Ovary (tissue), 9 donors: ENCODE results near the gene LTK. TPM values are rescaled to one million over a fixed set of nuclear protein-coding genes. Genes with fewer than 3 reads are reported as not detected.
A peak's percentile ranks its signal among the peaks of the same experiment; 100 is the strongest.

Experiments used
- DNase-seq, 5 donors: peaks; one replicate each; pipeline ENCODE4 v3.0.0-alpha.2; 2019 to 2020
- H3K27ac ChIP-seq, 2 donors: fragments of 200-600 bp; one replicate each; pipeline versions ENCODE4 v1.5.1 to v1.8.0; 2019 to 2022
- H3K27me3 ChIP-seq: fragments of 200-600 bp; one replicate; pipeline ENCODE4 v1.8.0; 2022
- H3K36me3 ChIP-seq: fragments of 200-600 bp; sonication (generic); one replicate; pipeline ENCODE4 v1.5.1; 2019
- H3K4me1 ChIP-seq: one replicate; pipeline ENCODE4 v1.8.1; 2013; ENCODE audit warnings: mild to moderate bottlenecking, moderate library complexity; ENCODE audit not compliant: insufficient read depth
- H3K4me3 ChIP-seq: fragments of 200-600 bp; sonication (generic); one replicate; pipeline ENCODE4 v1.5.1; 2017
- H3K9me3 ChIP-seq, 2 donors: fragments of 200-600 bp in 1 of 2; sonication (generic) in 1 of 2; one replicate each; pipeline versions ENCODE4 v1.5.1 to v1.8.1; 2013 to 2019; ENCODE audit warnings: mild to moderate bottlenecking in 1 of 2, moderate library complexity in 1 of 2
- CTCF ChIP-seq, 3 donors: fragments of 450-650 bp in 2 of 3; fragments of 200-600 bp in 1 of 3; IDR thresholded peaks; one replicate each; pipeline versions ENCODE4 v1.5.1 to v1.8.0; 2016 to 2022; ENCODE audit warnings: antibody characterized with exemption in 3 of 3, mild to moderate bottlenecking in 1 of 3
- EP300 ChIP-seq: sonication (generic); formaldehyde crosslinking; IDR thresholded peaks from one replicate; pipeline ENCODE4 v1.6.1; 2017; ENCODE audit warnings: antibody characterized with exemption
- POLR2A ChIP-seq: fragments of 450-650 bp; IDR thresholded peaks from one replicate; pipeline ENCODE4 v1.6.1; 2017; ENCODE audit warnings: antibody characterized with exemption, mild to moderate bottlenecking, moderate library complexity
- WGBS, 3 donors: extraction: QIAGEN DNeasy Blood & Tissue Kit in 1 of 3; methylation state at CpG; one replicate each; pipeline versions ENCODE4 v1.1.5 to v1.1.7; 2013 to 2017; 5-methylcytosine and 5-hydroxymethylcytosine counted together
- intact Hi-C, 4 donors: fragments of 100-400 bp; cut with DNase I; formaldehyde crosslinking; loops; one replicate each; pipeline versions ENCODE4 v1.11.0 to v1.15.1; 2022 to 2023
- polyA plus RNA-seq, 2 donors: library from polyadenylated mRNA; stranded (reverse); fragments of 200-250 nt in 1 of 2; fragments of 350-450 nt in 1 of 2; fragmentation: Illumina TruSeq in 1 of 2; extraction: RNeasy Lipid Tissue Mini Kit (QIAGEN cat#74804) in 1 of 2; gene quantifications; one replicate each; pipeline ENCODE4 v1.2.3, GENCODE V29; 2013 to 2014
- total RNA-seq, 7 donors: library from RNA; depleted of rRNA in 2 of 7; stranded (reverse); fragments of >200 nt in 2 of 7; fragmentation: NEBNext Ultra II Directional in 3 of 7; extraction: Animal tissue kit (Norgen Biotek cat#: 25700) in 3 of 7; gene quantifications; one replicate each; pipeline versions ENCODE4 v1.1.0 to v1.2.4, GENCODE V29; 2016 to 2023
- donor health status: DM: no; HTN: no; CAD: no; lungs with moderate emphysema.
- donor health status: DM: no; HTN: no; CAD: no.
- donor health status: Bipolar disorder and iron deficiency.
- donor health status: DM: yes; HTN: yes; CAD: no.
- donor health status: DM: no; HTN: no; CAD: no.
- donor health status: DM: yes; HTN: yes; CAD: no.

Gene LTK
- total and polyA plus RNA-seq, 9 donors, result 0.17 to 0.46 (median 0.30) TPM; not detected in 4

GRCh38 chr15:41557673-41558399 lies 44.2 kb upstream of the LTK start:
- WGBS, 3 donors, result 3 to 9% (median 5%) methylated on average over 7 of the region's 7 CpGs
- Histone ChIP-seq H3K4me1 (peaks cover 22% of the 10 kb centered on the region), H3K9me3 (no peaks in the 10 kb centered on the region), H3K27ac (peak overlapping the region; percentile 78 to 83), H3K27me3 (no peaks in the 10 kb centered on the region), H3K4me3 (peak overlapping the region; percentile 47), H3K36me3 (no peaks in the 10 kb centered on the region)
- peak; percentile 81 to 90 (median 83) for DNase-seq
- TF ChIP-seq CTCF (IDR thresholded peaks at IDR 0.05) (peak; percentile 76 to 81 (median 79)), EP300 (no peak)
- intact Hi-C loops, result loop anchor here (2.0 to 10.0 kb wide), 6 partner anchors 44 to 347 kb away; partner anchors contain the start of gene MGA (in 1 of the 4)

- Histone ChIP-seq H3K9me3 (no peaks in the 10 kb centered on the region), H3K27ac (no peak overlapping the region), H3K27me3 (no peaks in the 10 kb centered on the region), H3K4me3 (no peak overlapping the region), H3K4me1 (peaks cover 18% of the 10 kb centered on the region), H3K36me3 (no peaks in the 10 kb centered on the region)
- DNase-seq, result no peak
- 88 to 92% (median 89%) methylated on average over 5 of the region's 5 CpGs for WGBS, 3 donors
- intact Hi-C loops, result loop anchor here (2.0 to 10.0 kb wide), 6 partner anchors 46 to 348 kb away; partner anchors contain the start of gene MGA (in 1 of the 4)
- TF ChIP-seq POLR2A (no peak), EP300 (no peak), CTCF (IDR thresholded peaks at IDR 0.05) (no peak)
These were observed 43.0 kb upstream of the LTK start for GRCh38 chr15:41556677-41557076.

- H3K27ac ChIP-seq, result no peak overlapping the region
- no peak overlapping the region for H3K4me3 ChIP-seq
- no peak for DNase-seq
- TF ChIP-seq EP300 (no peak), CTCF (IDR thresholded peaks at IDR 0.05) (no peak), POLR2A (no peak)
- H3K4me1 ChIP-seq, result peaks cover 3% of the 10 kb centered on the region
- H3K9me3 ChIP-seq, result no peaks in the 10 kb centered on the region
- intact Hi-C loops, result loop anchor here (5.0 to 10.0 kb wide), 5 partner anchors 47 to 350 kb away; partner anchors contain the start of gene MGA (in 1 of the 4)
- no peaks in the 10 kb centered on the region for H3K27me3 ChIP-seq
- no peaks in the 10 kb centered on the region for H3K36me3 ChIP-seq
- WGBS, 3 donors, result 86 to 91% (median 87%) methylated on average over 3 of the region's 3 CpGs
These were observed 41.3 kb upstream of the LTK start for GRCh38 chr15:41554915-41555314.

- Histone ChIP-seq H3K27ac (no peak overlapping the region), H3K4me3 (no peak overlapping the region), H3K4me1 (peaks cover 2% of the 10 kb centered on the region), H3K27me3 (no peaks in the 10 kb centered on the region), H3K9me3 (no peaks in the 10 kb centered on the region), H3K36me3 (no peaks in the 10 kb centered on the region)
- intact Hi-C loops, result loop anchor here in 3 of 4 donors (10.0 kb wide), 2 partner anchors 260 to 350 kb away; no protein-coding TSS in a partner anchor
- 87 to 88% (median 87%) methylated on average over 5 of the region's 5 CpGs for WGBS, 3 donors
- DNase-seq, result no peak
- TF ChIP-seq EP300 (no peak), CTCF (IDR thresholded peaks at IDR 0.05) (no peak), POLR2A (no peak)
These were observed 40.7 kb upstream of the LTK start for GRCh38 chr15:41554343-41554742.
